ENCODE results near the gene LRP1B. TPM values are rescaled to one million over a fixed set of nuclear protein-coding genes. Genes with fewer than 3 reads are reported as not detected.

LRP1B gene
- total RNA-seq, 2 donors from 2014 or later: 0.79 to 1.8 TPM

DNA sequence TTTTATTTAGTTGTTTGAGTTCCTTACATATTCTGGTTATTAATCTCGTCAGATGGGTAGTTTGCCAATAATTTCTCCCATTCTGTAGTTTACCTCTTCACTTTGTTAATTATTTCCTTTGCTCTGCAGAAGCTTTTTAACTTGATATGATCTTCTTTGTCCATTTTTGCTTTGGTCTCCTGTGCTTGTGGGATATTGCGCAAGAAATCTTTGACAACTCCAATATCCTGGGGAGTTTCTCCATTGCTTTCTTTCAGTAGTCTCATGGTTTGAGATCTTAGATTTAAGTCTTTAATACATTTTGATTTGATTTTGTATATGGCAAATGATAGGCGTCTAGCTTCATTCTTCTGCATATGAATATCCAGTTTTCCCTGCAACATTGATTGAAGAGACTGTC is 389.2 kb downstream of the LRP1B start:
- Mint-ChIP-seq H3K4me1 (peaks cover 3% of the 10 kb centered on the region), H3K27me3 (ENCODE audit: insufficient read depth) (no peaks in the 10 kb centered on the region), H3K36me3 (ENCODE audit: low read depth) (no peaks in the 10 kb centered on the region), H3K9me3 (no peaks in the 10 kb centered on the region), H3K4me3 (no peak overlapping the region), H3K27ac (no peak overlapping the region)
- Histone ChIP-seq H3K9me3 (ENCODE audit: control insufficient read depth, low read length) (no peaks in the 10 kb centered on the region), H3K4me1 (ENCODE audit: control insufficient read depth, insufficient read depth, low read length) (no peaks in the 10 kb centered on the region), H3K27me3 (ENCODE audit: control insufficient read depth, insufficient read depth, low read length, poor library complexity, severe bottlenecking) (no peaks in the 10 kb centered on the region), H3K9ac (ENCODE audit: extremely low read depth, low read length, poor library complexity, severe bottlenecking) (no peak overlapping the region), H3K36me3 (ENCODE audit: control insufficient read depth, insufficient read depth, low read length) (no peaks in the 10 kb centered on the region), H3K27ac (ENCODE audit: low read depth, low read length) (no peak overlapping the region), H3K4me3 (ENCODE audit: low read length) (no peak overlapping the region)
- no peak for DNase-seq
- TF ChIP-seq, protein P1, sequence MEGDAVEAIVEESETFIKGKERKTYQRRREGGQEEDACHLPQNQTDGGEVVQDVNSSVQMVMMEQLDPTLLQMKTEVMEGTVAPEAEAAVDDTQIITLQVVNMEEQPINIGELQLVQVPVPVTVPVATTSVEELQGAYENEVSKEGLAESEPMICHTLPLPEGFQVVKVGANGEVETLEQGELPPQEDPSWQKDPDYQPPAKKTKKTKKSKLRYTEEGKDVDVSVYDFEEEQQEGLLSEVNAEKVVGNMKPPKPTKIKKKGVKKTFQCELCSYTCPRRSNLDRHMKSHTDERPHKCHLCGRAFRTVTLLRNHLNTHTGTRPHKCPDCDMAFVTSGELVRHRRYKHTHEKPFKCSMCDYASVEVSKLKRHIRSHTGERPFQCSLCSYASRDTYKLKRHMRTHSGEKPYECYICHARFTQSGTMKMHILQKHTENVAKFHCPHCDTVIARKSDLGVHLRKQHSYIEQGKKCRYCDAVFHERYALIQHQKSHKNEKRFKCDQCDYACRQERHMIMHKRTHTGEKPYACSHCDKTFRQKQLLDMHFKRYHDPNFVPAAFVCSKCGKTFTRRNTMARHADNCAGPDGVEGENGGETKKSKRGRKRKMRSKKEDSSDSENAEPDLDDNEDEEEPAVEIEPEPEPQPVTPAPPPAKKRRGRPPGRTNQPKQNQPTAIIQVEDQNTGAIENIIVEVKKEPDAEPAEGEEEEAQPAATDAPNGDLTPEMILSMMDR (conservative IDR thresholded peaks at IDR 0.05): no peak
- 97 to 100% methylated on average over 1 to 2 of the region's 3 CpGs for WGBS, 2 experiments (ENCODE audit: insufficient coverage in 1 of 2, insufficient read length in 1 of 2)

DNA sequence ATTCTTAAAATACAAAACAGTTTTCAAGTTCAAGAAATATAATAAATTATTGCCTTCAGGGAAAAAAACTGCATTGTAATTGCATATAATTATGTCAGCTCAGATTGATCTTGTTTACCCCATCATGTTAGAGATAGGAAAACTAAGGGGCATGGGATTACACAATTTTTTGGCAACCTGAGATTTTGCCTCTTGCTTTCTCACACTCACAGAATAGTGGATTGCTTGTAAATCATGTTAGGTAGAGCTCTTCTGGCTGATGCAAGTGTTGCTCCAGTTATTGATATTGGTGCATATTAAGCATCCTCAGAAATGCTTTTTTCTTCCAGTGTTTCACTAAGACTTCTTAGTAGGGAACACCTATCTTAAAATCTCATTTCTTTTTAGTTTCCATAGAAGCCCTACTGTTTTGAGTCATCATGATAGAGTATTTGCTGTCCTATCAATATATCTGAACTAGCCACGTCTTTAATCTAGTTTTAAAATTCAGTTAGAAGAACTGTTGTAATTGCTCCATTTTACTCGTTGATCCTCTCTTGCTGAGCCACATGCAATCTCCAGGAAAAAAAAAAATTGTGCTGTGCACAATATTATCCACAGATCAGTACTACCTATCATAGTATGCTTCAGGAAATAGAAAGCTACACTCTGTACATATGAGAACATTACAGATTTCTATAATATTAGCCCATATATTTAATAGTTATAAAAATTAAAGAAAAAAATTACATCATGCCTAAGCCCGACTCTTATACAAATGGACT is 393.1 kb downstream of the LRP1B start:
- 64 to 100% methylated on average over 1 to 3 of the region's 3 CpGs for WGBS, 2 experiments (ENCODE audit: insufficient coverage in 1 of 2, insufficient read length in 1 of 2)
- Histone ChIP-seq H3K4me3 (ENCODE audit: low read length) (no peak overlapping the region), H3K27ac (ENCODE audit: low read depth, low read length) (no peak overlapping the region), H3K36me3 (ENCODE audit: control insufficient read depth, insufficient read depth, low read length) (no peaks in the 10 kb centered on the region), H3K27me3 (ENCODE audit: control insufficient read depth, insufficient read depth, low read length, poor library complexity, severe bottlenecking) (no peaks in the 10 kb centered on the region), H3K9ac (ENCODE audit: extremely low read depth, low read length, poor library complexity, severe bottlenecking) (no peak overlapping the region), H3K4me1 (ENCODE audit: control insufficient read depth, insufficient read depth, low read length) (no peaks in the 10 kb centered on the region), H3K9me3 (ENCODE audit: control insufficient read depth, low read length) (no peaks in the 10 kb centered on the region)
- no peak overlapping the region for H3K27ac Mint-ChIP-seq
- H3K36me3 Mint-ChIP-seq (ENCODE audit: low read depth): no peaks in the 10 kb centered on the region
- H3K4me3 Mint-ChIP-seq: no peak overlapping the region
- peaks cover 3% of the 10 kb centered on the region for H3K4me1 Mint-ChIP-seq
- no peaks in the 10 kb centered on the region for H3K27me3 Mint-ChIP-seq (ENCODE audit: insufficient read depth)
- TF ChIP-seq, protein P1 (conservative IDR thresholded peaks at IDR 0.05): no peak
- no peak for DNase-seq
- no peaks in the 10 kb centered on the region for H3K9me3 Mint-ChIP-seq

DNA sequence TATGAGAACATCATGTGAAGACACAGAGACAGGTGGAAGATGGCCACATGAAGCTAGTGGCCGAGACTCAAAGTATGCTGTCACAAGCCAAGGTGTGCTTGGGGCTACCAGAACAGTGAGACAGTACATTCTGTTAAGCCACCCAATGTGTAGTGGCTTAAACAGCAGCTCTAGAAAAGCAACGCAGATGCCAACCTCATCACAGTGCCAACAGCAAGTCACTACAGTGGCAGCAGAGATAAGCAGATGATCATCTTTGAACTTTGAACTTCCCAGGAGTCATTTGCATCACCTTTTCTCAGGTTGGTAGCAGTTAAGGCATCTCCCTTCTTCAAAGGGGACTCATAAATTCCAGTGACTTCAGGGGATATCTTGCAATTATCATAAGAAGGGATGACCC is 394.4 kb downstream of the LRP1B start:
- Mint-ChIP-seq H3K27ac (no peak overlapping the region), H3K4me3 (no peak overlapping the region), H3K36me3 (ENCODE audit: low read depth) (no peaks in the 10 kb centered on the region), H3K4me1 (peaks cover 3% of the 10 kb centered on the region), H3K9me3 (no peaks in the 10 kb centered on the region), H3K27me3 (ENCODE audit: insufficient read depth) (no peaks in the 10 kb centered on the region)
- H3K27ac ChIP-seq (ENCODE audit: low read depth, low read length): no peak overlapping the region
- DNase-seq: no peak
- no peak overlapping the region for H3K4me3 ChIP-seq (ENCODE audit: low read length)
- no peak overlapping the region for H3K9ac ChIP-seq (ENCODE audit: extremely low read depth, low read length, poor library complexity, severe bottlenecking)
- 89 to 95% methylated on average over 2 of the region's 2 CpGs for WGBS, 2 experiments (ENCODE audit: insufficient coverage in 1 of 2, insufficient read length in 1 of 2)
- H3K36me3 ChIP-seq (ENCODE audit: control insufficient read depth, insufficient read depth, low read length): no peaks in the 10 kb centered on the region
- H3K27me3 ChIP-seq (ENCODE audit: control insufficient read depth, insufficient read depth, low read length, poor library complexity, severe bottlenecking): no peaks in the 10 kb centered on the region
- H3K4me1 ChIP-seq (ENCODE audit: control insufficient read depth, insufficient read depth, low read length): no peaks in the 10 kb centered on the region
- no peaks in the 10 kb centered on the region for H3K9me3 ChIP-seq (ENCODE audit: control insufficient read depth, low read length)
- TF ChIP-seq, protein P1 (conservative IDR thresholded peaks at IDR 0.05): no peak
